Measurements from ENCODE around the gene SLC17A1. TPM values are rescaled to one million over a fixed set of nuclear protein-coding genes. Genes with fewer than 3 reads are reported as not detected.

Gene SLC17A1
- total and polyA plus RNA-seq, 2 donors (not counting 3 experiments of a cell fraction or from before 2014, with no cell fraction given), result not detected

DNA sequence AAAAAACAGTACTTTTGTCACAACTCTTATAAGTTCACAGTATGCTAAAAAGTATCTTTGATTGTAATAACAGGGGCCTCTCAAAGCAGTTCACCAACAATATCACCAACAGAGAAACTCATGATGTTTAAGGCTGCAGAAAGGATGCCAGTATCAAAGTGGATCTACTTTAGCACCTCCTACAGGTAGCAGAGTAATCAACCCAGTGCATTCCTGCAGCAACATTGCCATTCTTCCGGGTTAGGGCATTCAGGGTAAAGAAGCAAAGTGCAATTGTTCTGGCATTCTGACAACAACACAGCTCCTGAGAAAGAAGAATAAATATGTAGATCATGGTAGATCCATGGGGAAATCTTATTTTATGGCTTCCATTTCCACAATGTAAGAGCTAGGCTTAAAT is 84.9 kb downstream of the SLC17A1 start:
- H3K9me1 ChIP-seq (replicated peaks; ENCODE audit: control insufficient read depth, extremely low read depth, insufficient read depth, low read length), result no peaks in the 10 kb centered on the region
- H2AFZ ChIP-seq (ENCODE audit: low read depth, low read length), result no peak overlapping the region
- POLR2A ChIA-PET, result no interaction called here
- BruUV-seq (replicated peaks), result no TSS peak
- H3K9me3 ChIP-seq (replicated peaks; ENCODE audit: control insufficient read depth, insufficient read depth, low read length), result no peaks in the 10 kb centered on the region
- peaks cover 0 to 2% of the 10 kb centered on the region in 2 experiments for H3K27me3 ChIP-seq (ENCODE audit: control insufficient read depth in 2 of 2, insufficient read depth in 2 of 2, low read length in 2 of 2)
- TF ChIP-seq POLR2AphosphoS5 (IDR thresholded peaks at IDR 0.05; ENCODE audit: insufficient read depth, low read depth, low read length) (no peak), EZH2 (IDR thresholded peaks at IDR 0.05; ENCODE audit: borderline replicate concordance, low read depth, low read length, severe bottlenecking) (no peak), FOS (IDR thresholded peaks at IDR 0.05; ENCODE audit: borderline replicate concordance, insufficient read depth, low read length) (no peak), JUN (IDR thresholded peaks at IDR 0.05; ENCODE audit: borderline replicate concordance, insufficient read depth, insufficient read length, low read depth) (no peak), GATA2 (IDR thresholded peaks at IDR 0.05; ENCODE audit: insufficient read depth, insufficient read length, low read depth, low read length) (no peak), POLR2A (IDR thresholded peaks at IDR 0.05; ENCODE audit: low read depth, low read length) (no peak), MYC (IDR thresholded peaks at IDR 0.05; ENCODE audit: low read depth, low read length) (no peak)
- TF ChIP-seq, protein P1, sequence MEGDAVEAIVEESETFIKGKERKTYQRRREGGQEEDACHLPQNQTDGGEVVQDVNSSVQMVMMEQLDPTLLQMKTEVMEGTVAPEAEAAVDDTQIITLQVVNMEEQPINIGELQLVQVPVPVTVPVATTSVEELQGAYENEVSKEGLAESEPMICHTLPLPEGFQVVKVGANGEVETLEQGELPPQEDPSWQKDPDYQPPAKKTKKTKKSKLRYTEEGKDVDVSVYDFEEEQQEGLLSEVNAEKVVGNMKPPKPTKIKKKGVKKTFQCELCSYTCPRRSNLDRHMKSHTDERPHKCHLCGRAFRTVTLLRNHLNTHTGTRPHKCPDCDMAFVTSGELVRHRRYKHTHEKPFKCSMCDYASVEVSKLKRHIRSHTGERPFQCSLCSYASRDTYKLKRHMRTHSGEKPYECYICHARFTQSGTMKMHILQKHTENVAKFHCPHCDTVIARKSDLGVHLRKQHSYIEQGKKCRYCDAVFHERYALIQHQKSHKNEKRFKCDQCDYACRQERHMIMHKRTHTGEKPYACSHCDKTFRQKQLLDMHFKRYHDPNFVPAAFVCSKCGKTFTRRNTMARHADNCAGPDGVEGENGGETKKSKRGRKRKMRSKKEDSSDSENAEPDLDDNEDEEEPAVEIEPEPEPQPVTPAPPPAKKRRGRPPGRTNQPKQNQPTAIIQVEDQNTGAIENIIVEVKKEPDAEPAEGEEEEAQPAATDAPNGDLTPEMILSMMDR (IDR thresholded peaks at IDR 0.05; ENCODE audit: extremely low read depth in 1 of 2, insufficient read depth in 1 of 2, low read depth in 1 of 2, low read length in 2 of 2), result no peak
- TF ChIP-seq, protein P2, sequence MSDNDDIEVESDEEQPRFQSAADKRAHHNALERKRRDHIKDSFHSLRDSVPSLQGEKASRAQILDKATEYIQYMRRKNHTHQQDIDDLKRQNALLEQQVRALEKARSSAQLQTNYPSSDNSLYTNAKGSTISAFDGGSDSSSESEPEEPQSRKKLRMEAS (IDR thresholded peaks at IDR 0.05; ENCODE audit: insufficient read depth, insufficient read length), result no peak
- no peak for DNase-seq (ENCODE audit: low read depth, low spot score)
- no peak overlapping the region for H3K9ac ChIP-seq (replicated peaks; ENCODE audit: extremely low read depth, insufficient read depth, low read length)
- H3K36me3 ChIP-seq (ENCODE audit: control insufficient read depth in 2 of 2, extremely low read depth in 1 of 2, insufficient read depth in 2 of 2, low read length in 2 of 2), result no peaks in the 10 kb centered on the region
- no peak for FAIRE-seq
- CTCF ChIA-PET, result interaction anchor here (1.1 to 1.4 kb wide), 3 partner anchors 11 to 20 kb away, joined by 3 to 4 read pairs (median 3); no protein-coding TSS in a partner anchor
- H3K27ac ChIP-seq (ENCODE audit: insufficient read depth, low read depth, low read length), result no peak overlapping the region
- no peaks in the 10 kb centered on the region for H4K20me1 ChIP-seq (replicated peaks; ENCODE audit: control insufficient read depth, extremely low read depth, insufficient read depth, low read length)
- intact Hi-C loops (cut with micrococcal nuclease), result no loop called here
- no peaks in the 10 kb centered on the region for H3K4me1 ChIP-seq (ENCODE audit: control insufficient read depth, extremely low read depth, insufficient read depth, low read length)
- no peaks in the 10 kb centered on the region for H3K79me2 ChIP-seq (ENCODE audit: control insufficient read depth, insufficient read depth, low read length)
- dilution Hi-C loops (cut with MboI; ENCODE audit: extremely low pct_ligation_motif_present, low sequenced_read_pairs), result no loop called here
- no peak overlapping the region for H3K4me2 ChIP-seq (ENCODE audit: insufficient read depth, low read length)
- no peak overlapping the region for H3K4me3 ChIP-seq (replicated peaks in 1 of 3; ENCODE audit: insufficient read depth in 1 of 3, low read depth in 1 of 3, low read length in 3 of 3)

Data from endothelial cell of umbilical vein (primary cell).